ENCODE results near the gene DPP9. TPM values are rescaled to one million over a fixed set of nuclear protein-coding genes. Genes with fewer than 3 reads are reported as not detected.
"Not testable (repeated sequence)": the region's sequence is repeated elsewhere in the genome, so short reads cannot be mapped to it uniquely, and the experiment has no call there.

DPP9 gene
- polyA plus RNA-seq, 1 of the 3 experiments (the other 2 are of a cell fraction) = 17.1 TPM

- no peak for TF ChIP-seq ZBTB33 (IDR thresholded peaks at IDR 0.05; ENCODE audit: borderline replicate concordance, low read depth)
- no peak for TF ChIP-seq CHD2 (IDR thresholded peaks at IDR 0.05; ENCODE audit: low read length, partially characterized antibody)
- no peak for TF ChIP-seq FOSL2 (IDR thresholded peaks at IDR 0.05; ENCODE audit: borderline replicate concordance, low read depth)
- no peak for TF ChIP-seq EP300 (IDR thresholded peaks at IDR 0.05; ENCODE audit: borderline replicate concordance in 1 of 2, low read depth in 1 of 2, low read length in 1 of 2)
- TF ChIP-seq RAD21 (IDR thresholded peaks at IDR 0.05; ENCODE audit: low read length) = no peak
- TF ChIP-seq JUND (IDR thresholded peaks at IDR 0.05) = no peak
- TF ChIP-seq MAX (IDR thresholded peaks at IDR 0.05; ENCODE audit: low read depth) = no peak
- no peak for TF ChIP-seq IRF3 (IDR thresholded peaks at IDR 0.05; ENCODE audit: low read depth, low read length)
- TF ChIP-seq GABPA (IDR thresholded peaks at IDR 0.05; ENCODE audit: low read depth) = no peak
- TF ChIP-seq YY1 (IDR thresholded peaks at IDR 0.05; ENCODE audit: low read depth) = no peak
- no peak for TF ChIP-seq EZH2phosphoT487 (IDR thresholded peaks at IDR 0.05; ENCODE audit: borderline replicate concordance, low read depth)
- TF ChIP-seq CTCF (IDR thresholded peaks at IDR 0.05) = no peak
- TF ChIP-seq TEAD4 (IDR thresholded peaks at IDR 0.05; ENCODE audit: borderline replicate concordance, insufficient read depth) = no peak
- no peak for TF ChIP-seq FOXJ3 (CRISPR knock-in tag; IDR thresholded peaks at IDR 0.05)
Measured at GRCh38 chr19:4715529-4716221, 8.0 kb downstream of the DPP9 start (continued).

GRCh38 chr19:4715178-4715528 lies 8.5 kb downstream of the DPP9 start:
- CTCF ChIA-PET; H3K27ac ChIP-seq (ENCODE audit: low read depth in 2 of 2, low read length in 1 of 2); H3K9me3 ChIP-seq; H2AFZ ChIP-seq (ENCODE audit: low read depth); H4K20me1 ChIP-seq (ENCODE audit: insufficient read depth); H3K4me2 ChIP-seq; POLR2A ChIA-PET; DNase-seq; H3K9ac ChIP-seq; H3K9me2 ChIP-seq; H3K4me3 ChIP-seq (ENCODE audit: low read depth in 2 of 2, low read length in 1 of 2); H3K27me3 ChIP-seq (ENCODE audit: insufficient read depth): not testable (repeated sequence)
- WGBS (ENCODE audit: low lambda C conversion rate) = 82% methylated on average over 6 of the region's 6 CpGs
- Histone ChIP-seq H3K4me1 (ENCODE audit: control insufficient read depth in 1 of 2, insufficient read depth in 2 of 2, low read depth in 1 of 2, low read length in 1 of 2) (peaks cover 0 to 25% of the 10 kb centered on the region in 2 experiments; a peak in 2 of 4 replicates), H3K36me3 (replicated peaks in 1 of 2; ENCODE audit: control insufficient read depth in 1 of 2, insufficient read depth in 2 of 2, low read length in 1 of 2) (peaks cover 46 to 51% of the 10 kb centered on the region in 2 experiments), H3K79me2 (ENCODE audit: insufficient read depth) (peaks cover 68% of the 10 kb centered on the region; the same call in 1 of the 2 replicates), H3F3A (replicated peaks; ENCODE audit: insufficient read depth) (peaks cover 14% of the 10 kb centered on the region)
